ENCODE data around the gene NHS.
"Not testable (repeated sequence)": the region's sequence is repeated elsewhere in the genome, so short reads cannot be mapped to it uniquely, and the experiment has no call there.

Gene NHS

DNA sequence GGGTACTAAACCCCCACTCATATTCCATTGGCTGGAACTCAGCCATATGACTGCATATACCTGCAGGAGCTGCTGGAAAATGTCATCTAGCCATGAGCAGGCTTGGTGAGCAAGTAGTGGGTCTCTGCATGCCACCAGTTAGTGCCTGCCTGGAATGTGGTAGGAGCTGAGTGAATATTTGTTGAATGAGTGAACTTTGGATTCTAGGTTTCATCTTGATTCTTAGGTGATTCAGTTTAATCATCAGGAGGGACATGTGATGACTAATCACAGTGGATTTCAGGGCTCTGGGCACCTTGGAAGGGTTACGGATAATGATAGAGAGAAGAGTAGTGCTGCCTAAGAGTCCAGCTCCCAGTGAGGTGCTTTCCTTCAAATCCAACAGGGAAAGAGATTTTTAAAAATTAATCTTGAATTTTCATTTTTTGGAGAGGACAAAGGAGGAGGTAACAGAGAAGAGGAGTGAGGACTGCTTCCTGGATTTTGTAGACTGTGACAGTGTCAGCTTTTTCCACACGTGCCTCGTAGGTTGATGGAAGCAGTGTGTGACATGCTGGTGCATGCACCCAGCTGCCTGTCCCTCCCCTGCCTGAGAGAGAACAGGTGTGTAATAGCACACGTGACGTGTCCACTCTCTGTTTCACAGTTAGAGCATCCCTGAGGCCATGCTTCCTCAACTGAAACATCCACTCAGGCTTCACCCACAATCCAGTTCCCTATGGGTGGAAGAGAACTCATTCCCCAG, 30.4 kb downstream of the NHS start:
- no peak for DNase-seq

DNA sequence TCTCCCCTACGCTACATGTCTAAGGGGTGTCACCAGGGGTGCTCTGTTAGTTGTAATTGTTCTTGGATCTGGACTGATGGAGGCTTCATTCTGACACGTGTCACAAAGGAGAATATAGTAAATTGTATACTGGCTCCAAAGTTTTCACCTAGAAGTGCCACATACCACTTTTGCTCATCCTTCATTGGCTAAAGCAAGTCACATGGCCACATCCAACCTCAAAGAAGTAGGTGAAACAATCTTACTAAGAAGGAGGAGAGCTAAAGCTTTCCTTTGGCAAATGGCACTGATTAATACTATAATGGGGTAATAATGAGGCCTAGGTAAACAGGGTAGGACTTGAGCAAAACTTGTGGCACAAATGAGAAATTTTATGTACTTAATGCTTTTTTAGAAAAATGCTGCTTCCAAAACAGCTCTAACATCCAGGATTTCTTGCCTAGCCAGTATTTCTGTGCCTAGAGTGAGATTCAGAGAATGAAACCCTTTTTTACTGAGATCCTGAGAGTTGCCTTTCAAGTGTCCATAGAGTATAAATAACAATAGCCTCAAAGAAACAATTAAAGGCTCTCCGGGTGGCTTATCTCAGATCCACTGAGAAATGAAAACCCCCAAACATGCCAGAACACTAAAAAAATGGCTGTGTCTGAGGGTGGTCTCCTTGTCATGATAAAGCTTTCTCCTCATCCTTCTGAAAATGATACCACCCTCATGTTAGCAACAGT, 34.7 kb downstream of the NHS start:
- DNase-seq = no peak

DNA sequence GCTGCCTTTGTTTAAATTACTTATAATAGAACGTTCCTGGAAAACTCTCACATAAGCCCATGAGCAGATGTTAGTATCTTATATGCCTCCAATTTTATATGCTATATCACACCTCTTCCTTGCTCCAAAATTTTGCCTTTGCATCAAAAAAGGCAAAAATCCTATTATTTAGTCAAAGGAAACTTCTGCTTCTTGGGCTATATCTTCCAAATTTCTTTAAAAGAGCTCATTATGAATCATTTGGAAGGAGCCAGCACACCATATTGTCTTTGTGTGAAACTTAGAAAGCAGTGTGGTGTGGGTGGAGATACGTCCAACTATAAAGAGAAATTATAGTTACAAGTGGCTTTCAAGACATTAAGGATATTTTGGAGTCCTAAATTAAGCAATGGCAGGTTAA, 35.7 kb downstream of the NHS start:
- no peak for DNase-seq

- no peak for DNase-seq
Measured at GRCh38 chrX:17411205-17411604, 36.2 kb downstream of the NHS start.

GRCh38 chrX:17412692-17413091, 37.7 kb downstream of the NHS start:
- DNase-seq = no peak

GRCh38 chrX:17413228-17413627, 38.2 kb downstream of the NHS start:
- no peak for DNase-seq

DNA sequence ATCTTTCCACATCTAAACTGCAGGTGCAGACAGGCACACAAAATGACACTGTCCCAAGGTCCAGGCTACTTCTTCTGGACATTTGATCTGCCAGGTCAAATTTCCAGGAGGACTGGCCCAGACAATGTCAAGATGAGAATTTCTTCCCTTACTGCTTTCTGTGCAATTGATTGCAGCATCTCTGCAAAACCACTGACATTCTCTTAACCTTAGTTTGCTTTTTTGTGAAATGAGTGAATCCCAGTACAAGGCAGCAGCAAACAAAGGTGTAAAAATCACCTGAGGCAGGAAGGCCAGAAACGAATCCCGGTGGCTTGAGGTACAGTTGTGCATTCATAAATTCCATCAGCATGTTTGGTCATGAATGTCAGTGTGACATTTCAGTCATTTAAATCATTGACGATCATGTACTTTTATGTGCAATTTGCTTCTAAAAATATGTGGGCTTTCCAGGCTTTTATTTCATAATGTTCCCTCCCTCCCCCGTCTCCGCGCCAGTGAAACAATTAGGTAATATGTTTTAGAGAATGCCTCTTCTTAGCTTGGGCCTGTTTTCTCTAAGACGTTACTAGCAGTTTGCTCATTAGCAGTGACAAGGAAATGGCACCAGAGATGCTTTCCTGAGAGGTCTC, 39.1 kb downstream of the NHS start:
- DNase-seq = no peak

DNA sequence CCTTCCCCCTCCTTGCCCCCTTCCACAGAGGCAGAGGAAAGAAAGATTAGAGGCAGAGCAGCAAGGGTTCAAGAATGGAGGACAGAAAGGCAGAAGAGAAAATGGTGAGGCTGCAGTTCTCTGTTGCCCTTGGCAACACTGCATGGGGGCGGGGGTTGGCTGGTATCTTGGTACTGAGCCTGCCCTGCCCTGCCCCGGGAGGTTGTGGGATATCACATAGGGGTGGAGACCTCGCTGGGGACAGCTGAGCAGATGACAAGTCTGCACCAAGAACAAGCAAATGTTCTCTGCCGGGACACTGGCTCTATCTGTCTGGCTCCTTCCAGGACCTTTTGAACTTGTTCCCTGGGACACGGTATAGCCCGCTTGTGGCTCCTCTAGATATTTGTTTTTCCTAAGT, 39.8 kb downstream of the NHS start:
- DNase-seq = no peak

- DNase-seq = no peak
Measured at GRCh38 chrX:17415242-17415810, 40.3 kb downstream of the NHS start.

DNA sequence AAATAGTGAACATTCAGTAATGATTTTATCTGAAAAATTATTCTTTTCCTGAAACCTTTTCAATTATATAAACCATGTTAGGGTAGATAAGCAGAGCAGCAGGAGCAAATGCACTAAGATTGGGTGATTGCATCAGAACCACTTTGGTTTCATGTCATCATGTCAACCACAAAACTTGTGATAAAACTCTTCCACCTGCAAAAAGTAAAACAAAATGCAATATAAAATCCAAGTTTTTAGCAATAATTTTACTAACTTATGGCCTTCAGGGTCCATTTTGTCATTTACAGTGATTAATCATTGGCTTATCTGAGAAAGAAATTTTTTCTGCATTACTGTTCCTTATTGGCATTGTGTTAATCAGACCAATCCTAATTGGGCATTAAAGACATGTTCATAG, 42.4 kb downstream of the NHS start:
- no peak for DNase-seq

GRCh38 chrX:17425136-17425535, 50.1 kb downstream of the NHS start:
- no peak for DNase-seq

DNA sequence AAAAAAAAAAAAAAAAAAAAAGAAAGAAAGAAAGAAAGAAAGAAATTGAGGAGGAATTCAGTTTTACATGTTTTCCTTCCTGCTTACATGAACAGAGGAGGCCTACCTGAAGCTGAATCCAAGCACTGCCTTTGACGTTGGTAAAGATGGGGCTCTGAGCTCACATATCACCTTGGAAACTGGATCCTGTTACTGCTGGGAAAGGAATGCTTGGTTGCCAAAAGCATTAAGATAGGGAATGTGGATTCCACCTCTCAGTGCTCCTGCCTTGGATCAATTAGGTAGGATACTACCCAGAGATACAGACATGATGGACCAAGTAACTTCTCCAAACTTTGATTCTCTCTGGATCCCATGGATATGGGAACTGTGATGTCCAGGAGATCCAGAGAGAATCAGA, 50.6 kb downstream of the NHS start:
- DNase-seq = no peak

DNA sequence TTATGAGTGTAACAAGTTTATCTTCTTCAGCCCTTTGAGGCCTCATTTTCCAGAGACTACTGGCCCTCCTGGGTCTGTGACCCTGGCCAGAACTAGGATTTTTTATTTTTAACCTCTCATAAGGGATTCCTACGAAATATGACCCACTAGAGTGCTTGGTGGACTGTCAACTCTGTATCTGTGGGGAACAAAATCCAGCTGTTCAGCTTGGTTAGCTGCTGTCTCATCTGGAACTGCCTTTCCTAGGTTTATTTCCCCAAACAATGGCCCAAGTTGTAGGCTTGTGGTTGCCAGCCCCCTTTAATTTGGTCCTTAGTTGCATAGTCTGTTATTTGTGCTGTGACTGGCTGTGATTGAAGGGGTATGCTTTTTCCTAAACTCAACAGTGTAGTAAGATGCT, 56.2 kb downstream of the NHS start:
- DNase-seq = no peak

- DNase-seq = no peak
Measured at GRCh38 chrX:17432158-17432557, 57.2 kb downstream of the NHS start.

GRCh38 chrX:17433965-17434364, 59.0 kb downstream of the NHS start:
- no peak for DNase-seq

DNA sequence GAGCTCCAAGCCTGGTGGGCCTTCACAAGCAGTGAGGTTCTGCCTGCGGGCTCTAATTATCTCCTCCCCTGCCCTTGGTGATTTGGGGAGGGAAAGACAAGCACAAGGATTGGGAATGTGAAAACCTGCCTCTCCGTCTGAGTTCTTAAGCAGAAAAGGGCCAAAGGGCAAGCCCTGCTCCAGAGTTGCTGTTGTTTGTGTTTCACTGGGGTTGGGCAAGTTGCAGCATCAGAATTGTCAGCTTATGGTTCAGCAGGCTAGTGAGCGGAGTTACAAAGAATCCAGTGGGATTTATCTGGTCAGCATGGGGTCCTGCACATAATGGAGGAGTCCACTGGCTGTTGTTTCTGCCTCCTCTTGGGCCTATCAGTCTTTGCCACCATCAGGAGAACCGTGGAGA, 60.5 kb downstream of the NHS start:
- no peak for DNase-seq

- no peak for DNase-seq
Measured at GRCh38 chrX:17438221-17438620, 63.2 kb downstream of the NHS start.

DNA sequence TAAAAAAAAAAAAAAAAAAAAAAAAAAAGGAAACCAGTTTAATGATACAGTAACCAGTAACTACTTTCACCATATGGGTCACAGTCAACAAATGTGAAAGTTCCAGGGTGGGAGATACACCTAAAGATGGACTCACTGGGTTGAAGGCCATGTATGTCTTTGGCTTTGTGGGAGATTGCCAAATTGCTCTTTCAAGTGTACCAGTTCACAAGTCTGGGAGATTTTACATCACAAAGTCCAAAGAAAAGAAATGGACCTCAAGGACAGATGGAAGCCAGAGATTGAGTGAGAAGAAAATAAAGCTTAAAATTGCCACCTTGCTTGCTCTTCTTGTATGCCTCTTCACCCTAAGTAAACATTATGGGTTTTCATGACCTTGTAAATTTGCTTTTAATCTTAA, 65.3 kb downstream of the NHS start:
- DNase-seq = no peak

DNA sequence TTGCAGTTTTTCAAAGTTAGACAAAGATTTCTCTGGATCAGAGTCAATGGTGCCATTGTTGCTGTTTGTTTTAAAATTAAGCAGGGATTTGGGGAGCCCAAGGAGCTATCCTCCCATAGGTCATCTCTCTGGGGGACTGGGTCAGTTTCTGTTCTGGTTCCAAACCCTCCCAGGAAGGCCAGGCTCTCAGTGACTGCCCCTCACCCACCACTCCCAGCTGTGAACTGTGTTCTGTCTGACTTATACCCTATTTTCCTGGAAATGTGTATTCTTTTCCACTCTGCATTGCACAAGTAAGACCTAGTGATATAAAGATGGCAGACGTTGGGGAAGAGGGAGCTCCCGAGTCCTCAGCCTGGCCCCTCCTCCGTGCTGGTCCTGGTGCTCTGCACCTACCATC, 65.8 kb downstream of the NHS start:
- DNase-seq = no peak

- DNase-seq = no peak
Measured at GRCh38 chrX:17441965-17442364, 67.0 kb downstream of the NHS start.

DNA sequence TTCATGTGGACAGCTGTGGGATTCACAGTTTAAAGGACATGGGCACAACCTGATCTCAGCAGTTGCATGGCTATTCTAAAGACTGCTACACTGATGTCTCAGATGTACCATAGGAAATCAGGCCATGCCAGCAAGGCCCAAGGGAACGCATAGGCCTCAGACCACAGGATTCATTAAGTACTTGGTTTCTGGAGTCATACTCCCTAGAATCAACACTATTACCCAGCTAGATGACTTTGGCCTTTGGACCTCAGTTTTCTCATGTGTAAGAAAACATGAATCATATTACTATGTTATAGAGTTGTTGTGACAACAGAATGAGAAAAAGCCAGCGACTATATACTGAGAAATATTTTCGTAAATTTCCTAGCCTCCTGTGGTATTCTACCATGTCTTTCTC, 67.9 kb downstream of the NHS start:
- DNase-seq = no peak

GRCh38 chrX:17443556-17443955, 68.6 kb downstream of the NHS start:
- DNase-seq = no peak

DNA sequence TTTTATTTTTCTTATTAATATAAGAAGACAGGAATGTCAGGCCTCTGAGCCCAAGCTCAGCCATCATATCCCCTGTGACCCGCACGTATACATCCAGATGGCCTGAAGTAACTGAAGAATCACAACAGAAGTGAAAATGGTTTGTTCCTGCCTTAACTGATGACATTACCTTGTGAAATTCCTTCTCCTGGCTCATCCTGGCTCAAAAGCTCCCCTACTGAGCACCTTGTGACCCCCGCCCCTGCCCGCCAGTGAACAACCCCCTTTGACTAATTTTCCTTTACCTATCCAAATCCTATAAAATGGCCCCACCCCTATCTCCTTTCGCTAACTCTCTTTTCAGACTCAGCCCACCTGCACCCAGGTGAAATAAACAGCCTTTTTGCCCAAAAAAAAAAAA, 71.3 kb downstream of the NHS start:
- not testable (repeated sequence) for DNase-seq

- DNase-seq = no peak
Measured at GRCh38 chrX:17448188-17448587, 73.2 kb downstream of the NHS start.
